HG03565 (cell line): ENCODE measurements around the gene IL19.
"Not testable (repeated sequence)": the region's sequence is repeated elsewhere in the genome, so short reads cannot be mapped to it uniquely, and the experiment has no call there.

Experiments
- ATAC-seq: cut with Tn5 transposase; IDR thresholded peaks from one replicate; pipeline ENCODE4 v1.9.1; 2021; ENCODE audit warnings: mild to moderate bottlenecking, moderate library complexity; ENCODE audit not compliant: unreplicated experiment

IL19 gene

GRCh38 chr1:206772243-206772937 lies 1.8 kb downstream of the IL19 start, which contains the start of gene IL10:
TSS of gene IL10 (minus strand) at chr1:206772494. CDS start at chr1:206772435, 59 bp downstream.
- no peak for ATAC-seq

DNA sequence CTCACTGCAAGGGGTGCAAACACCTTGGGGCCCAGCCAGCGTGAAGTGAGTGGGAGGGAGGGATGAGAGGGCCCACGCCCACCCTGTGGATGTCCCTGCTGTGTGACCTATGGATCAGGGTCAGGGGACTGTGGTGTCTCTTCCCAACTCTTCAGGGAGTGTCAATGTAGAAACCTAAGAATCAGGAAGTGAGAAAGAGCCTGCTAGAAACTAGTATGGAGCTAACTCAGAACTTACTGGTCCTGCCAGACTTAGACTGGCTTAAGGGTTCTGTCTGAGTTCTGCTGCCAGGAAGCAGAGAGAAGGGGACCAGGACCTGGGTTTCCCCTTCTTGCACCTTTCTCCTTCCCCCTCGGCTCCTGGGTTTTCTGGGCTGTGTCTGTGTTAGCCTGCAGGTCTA lies 3.5 kb downstream of the IL19 start:
- ATAC-seq, result no peak

DNA sequence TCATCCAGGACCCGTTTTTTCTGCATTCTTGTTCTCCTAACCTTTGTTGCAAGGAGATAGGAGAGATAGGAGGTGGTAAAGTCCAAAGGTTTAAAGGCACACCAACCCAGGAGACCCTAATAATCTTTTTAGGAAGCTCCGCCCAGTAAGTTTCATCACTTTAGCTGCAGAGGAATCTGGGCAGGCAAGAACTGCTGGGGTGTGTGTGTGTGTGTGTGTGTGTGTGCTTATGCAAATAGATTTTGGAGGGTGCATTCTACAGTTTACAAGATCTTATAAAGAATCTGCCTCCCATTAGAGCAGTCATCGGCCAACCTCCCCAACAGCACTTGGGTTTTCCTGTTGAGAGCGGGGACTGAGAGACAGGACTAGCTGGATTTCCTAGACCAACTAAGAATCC lies 5.7 kb downstream of the IL19 start:
- ATAC-seq, result no peak

DNA sequence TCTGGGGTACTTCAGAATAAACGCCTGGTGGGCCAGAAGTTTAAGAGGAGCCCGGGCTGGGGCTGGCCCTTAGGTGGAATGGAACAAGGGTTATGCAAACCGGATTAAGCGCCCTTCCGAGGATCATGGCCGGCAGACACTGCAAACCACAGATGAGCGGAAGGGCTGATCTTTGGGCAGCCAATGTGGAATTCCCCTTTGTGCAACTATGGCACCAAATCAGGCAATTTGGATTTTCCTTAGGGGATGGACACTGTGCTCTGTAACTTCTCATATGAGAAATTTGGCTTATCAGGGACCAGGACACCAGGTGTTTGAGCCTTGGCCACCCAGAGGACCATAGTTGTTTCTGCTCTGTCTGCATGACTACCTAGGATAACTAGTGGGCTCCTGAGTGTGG lies 7.5 kb downstream of the IL19 start:
- no peak for ATAC-seq

GRCh38 chr1:206778911-206779310 lies 8.3 kb downstream of the IL19 start:
- ATAC-seq, result not testable (repeated sequence)

DNA sequence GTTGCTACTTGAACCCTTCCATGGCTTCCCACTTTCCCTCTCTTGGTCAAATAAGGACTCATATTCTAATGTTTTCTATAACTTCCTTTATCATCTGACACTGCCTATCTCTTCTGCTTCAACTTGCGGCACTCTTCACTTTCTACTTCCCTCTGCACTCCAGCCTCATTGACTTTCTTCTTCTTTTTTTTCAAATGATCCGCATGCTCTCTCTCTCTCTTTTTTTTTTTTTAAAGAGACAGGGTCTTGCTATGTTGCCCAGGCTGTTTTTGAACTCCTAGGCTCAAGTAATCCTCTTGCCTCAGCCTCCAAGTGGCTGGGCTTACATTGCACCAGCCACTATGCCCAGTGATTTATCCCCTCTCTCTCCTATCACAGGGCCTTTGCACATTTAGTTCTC lies 9.1 kb downstream of the IL19 start:
- no peak for ATAC-seq

DNA sequence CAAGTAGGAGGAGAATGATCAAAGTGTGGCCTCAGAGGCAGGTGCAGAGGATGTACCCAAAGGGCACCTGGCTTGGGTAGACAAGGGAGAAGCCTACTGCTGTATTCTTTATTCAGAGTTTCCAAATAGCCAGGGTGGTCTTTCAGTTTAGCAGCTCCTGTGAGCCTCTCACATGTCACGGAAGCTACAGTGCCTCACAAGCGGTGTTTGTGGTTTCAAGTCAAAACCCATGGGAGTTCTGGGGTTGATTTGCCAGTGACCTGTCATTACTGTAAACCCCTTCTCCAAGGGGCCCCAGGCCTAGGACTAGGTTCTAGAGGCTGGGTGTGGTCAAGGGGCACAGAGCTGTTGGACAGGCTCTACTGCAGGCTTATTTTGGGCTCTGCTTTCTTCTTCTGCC lies 11.9 kb downstream of the IL19 start:
- ATAC-seq, result peak; percentile 39

DNA sequence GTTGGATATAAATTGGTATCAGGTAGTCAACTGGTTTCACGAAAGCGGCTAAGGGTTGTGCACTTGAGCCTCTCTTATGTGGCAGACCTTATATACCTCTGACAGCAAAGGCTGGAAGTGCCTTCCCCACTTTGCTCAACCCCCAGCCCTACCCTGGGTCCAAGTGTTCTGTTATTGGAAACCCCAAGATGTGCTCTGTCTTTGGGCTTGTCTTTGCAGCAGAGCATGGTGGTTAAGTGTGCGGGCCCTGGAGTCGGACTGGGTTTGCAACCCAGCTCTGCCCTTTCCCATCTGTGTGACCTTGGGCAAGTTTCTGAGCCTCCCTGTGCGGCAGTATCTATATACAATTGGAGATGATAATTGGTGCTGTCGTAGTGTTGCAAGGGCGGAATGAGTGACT lies 12.9 kb downstream of the IL19 start:
- ATAC-seq, result no peak

DNA sequence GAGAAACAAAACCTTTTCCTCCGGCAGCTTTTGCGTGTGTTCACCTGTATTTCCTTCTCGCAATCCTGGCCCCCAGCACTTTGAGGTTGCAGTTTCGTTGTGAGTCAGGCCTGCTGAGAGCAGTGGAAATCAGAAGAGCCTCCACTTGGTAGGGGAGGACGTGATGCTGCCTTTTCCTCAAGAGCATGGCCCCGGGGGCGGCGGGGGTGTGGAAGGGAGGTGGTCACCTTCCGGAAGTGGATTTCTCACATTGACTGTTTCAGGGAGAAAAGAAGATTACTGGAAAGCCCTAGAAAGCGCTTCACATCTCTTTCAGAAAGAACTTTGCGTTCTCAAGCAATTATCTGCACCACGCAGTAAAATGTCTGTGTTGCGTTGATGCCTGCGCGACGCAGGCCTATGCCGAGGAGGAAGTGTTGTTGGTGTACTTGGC lies 13.9 kb downstream of the IL19 start:
- peak; percentile 59 for ATAC-seq

GRCh38 chr1:206785182-206785765 lies 14.7 kb downstream of the IL19 start:
- ATAC-seq, result no peak

- no peak for ATAC-seq
Measured at GRCh38 chr1:206786212-206786886, 15.8 kb downstream of the IL19 start.

DNA sequence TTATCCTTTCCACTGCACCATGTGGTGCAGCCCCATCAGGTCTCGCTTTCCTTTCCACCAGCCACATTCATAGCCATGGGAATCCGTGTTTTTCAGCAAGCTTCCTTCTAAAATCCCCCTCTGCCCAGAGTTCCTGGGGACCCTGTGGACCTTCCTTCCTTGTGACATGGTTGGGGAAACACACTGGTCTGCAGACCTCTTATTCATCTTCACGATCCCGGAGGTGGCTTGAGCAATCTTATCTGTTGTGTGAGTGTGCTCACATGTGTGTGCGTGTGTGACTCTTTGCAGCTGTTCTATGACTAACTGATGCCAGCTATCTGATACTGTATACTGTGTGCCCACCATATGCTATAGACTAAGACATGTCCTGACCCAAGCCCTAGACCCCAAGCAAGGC lies 17.3 kb downstream of the IL19 start:
- ATAC-seq, result no peak

DNA sequence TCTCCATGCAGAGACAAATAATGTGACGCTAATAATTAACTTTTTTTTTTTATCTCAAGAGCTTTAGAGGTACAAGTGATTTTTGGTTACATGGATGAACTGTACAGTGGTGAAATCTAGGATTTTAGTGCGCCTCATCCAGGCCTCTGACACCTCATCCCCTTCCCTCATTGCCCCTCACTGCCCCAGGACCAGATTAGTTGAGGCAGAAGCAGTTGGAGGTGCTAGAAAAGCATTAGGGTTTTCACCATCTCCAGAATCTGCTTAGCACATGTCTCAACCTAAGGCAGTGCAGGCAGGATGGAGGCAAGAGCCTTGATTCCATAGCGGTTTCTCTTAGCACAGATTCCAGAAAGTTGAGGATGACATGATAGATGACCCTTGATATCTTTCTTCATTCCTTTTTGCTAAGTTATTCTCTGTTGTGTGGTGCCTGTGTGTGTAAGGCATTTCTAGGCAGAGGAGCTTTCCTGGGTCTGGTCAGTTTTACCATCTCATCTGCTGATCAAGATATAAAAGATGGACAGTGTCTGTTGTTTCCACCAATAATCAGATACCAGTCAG lies 18.0 kb downstream of the IL19 start:
- no peak for ATAC-seq

GRCh38 chr1:206790502-206791250 lies 20.1 kb downstream of the IL19 start:
- ATAC-seq, result no peak

DNA sequence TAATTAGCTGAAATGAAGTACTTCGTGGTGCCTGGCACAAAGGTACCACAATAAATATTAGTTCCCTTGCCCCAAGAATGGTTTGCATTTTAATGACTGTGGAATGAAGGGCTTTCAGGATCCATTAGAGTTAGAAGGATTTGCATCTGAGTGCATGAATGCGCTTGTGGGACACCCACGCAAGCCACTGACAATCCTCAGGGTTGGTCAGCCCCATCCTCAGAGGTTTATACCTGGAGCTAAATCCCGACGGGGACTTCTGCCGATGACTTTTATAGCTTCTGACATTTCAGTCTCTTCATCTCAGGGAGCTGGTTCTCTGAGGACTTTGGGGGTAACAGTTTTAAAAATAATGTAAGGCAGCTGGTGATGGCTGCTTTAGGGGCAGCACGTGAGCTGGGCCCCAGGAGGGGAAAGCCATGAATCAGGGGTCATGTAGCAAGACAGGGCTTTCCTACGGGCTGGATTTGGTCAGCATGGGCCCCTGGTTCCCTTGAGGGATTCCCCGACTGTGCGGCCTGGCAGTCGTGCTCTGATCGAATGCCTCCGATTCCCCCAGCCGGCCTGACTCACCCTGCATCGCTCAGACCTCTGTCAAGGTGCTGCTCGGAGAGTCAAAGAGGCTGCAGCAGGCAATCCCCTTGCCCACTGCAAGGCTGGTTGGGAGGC lies 22.5 kb downstream of the IL19 start:
- ATAC-seq, result no peak

- ATAC-seq, result no peak
Measured at GRCh38 chr1:206793620-206794019, 23.0 kb downstream of the IL19 start.

- ATAC-seq, result no peak
Measured at GRCh38 chr1:206794294-206794908, 23.8 kb downstream of the IL19 start.

DNA sequence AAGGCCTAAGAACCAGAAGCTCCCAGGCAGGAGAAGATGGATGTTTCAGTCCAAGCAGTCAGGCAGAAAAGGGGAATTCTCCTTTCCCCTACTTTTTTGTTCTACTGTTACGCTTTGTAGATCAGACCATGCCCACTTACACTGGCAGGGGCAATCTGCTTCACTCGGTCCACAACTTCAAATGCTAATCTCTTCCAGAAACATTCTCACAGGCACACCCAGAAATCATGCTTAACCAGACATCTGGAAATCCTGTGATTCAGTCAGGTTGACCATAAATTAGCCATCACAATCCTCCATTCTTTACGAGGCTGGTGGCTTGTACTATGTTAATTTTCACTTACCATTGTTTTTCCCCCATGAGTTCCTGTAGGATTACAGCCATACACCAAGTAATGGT lies 25.5 kb downstream of the IL19 start:
- no peak for ATAC-seq

GRCh38 chr1:206796981-206797402 lies 26.4 kb downstream of the IL19 start:
- ATAC-seq, result no peak
